ENCODE measurements around the gene IRX2.

GRCh38 chr5:2752059-2752820 lies 763 bp upstream of the IRX2 start:
- no peak for TF ChIP-seq CHD1 (IDR thresholded peaks at IDR 0.05; ENCODE audit: low read depth, low read length)
- no peak for TF ChIP-seq GABPA (IDR thresholded peaks at IDR 0.05; ENCODE audit: borderline replicate concordance, insufficient read depth, low read length)
- TF ChIP-seq, protein P1, sequence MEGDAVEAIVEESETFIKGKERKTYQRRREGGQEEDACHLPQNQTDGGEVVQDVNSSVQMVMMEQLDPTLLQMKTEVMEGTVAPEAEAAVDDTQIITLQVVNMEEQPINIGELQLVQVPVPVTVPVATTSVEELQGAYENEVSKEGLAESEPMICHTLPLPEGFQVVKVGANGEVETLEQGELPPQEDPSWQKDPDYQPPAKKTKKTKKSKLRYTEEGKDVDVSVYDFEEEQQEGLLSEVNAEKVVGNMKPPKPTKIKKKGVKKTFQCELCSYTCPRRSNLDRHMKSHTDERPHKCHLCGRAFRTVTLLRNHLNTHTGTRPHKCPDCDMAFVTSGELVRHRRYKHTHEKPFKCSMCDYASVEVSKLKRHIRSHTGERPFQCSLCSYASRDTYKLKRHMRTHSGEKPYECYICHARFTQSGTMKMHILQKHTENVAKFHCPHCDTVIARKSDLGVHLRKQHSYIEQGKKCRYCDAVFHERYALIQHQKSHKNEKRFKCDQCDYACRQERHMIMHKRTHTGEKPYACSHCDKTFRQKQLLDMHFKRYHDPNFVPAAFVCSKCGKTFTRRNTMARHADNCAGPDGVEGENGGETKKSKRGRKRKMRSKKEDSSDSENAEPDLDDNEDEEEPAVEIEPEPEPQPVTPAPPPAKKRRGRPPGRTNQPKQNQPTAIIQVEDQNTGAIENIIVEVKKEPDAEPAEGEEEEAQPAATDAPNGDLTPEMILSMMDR (IDR thresholded peaks at IDR 0.05; ENCODE audit: control extremely low read depth in 1 of 3, insufficient read depth in 1 of 3, low read depth in 1 of 3, low read length in 3 of 3): no peak
- no peak for TF ChIP-seq TAF1 (IDR thresholded peaks at IDR 0.05; ENCODE audit: low read depth, low read length)
- no peak for TF ChIP-seq RXRA (IDR thresholded peaks at IDR 0.05; ENCODE audit: insufficient read depth, low read depth, low read length)
- TF ChIP-seq POLR2A (IDR thresholded peaks at IDR 0.05; ENCODE audit: control extremely low read depth in 1 of 2, low read depth in 2 of 2, low read length in 2 of 2): no peak
- no peak for TF ChIP-seq KDM1A (IDR thresholded peaks at IDR 0.05; ENCODE audit: borderline replicate concordance, low read length)
- no peak for TF ChIP-seq POLR2AphosphoS5 (IDR thresholded peaks at IDR 0.05; ENCODE audit: low read depth, low read length)
- TF ChIP-seq MAX (IDR thresholded peaks at IDR 0.05): no peak
